GM21367 (cell line): ENCODE data around the gene AQP4.

Experiments
- ATAC-seq: cut with Tn5 transposase; IDR thresholded peaks from one replicate; pipeline ENCODE4 v1.9.1; 2021; ENCODE audit not compliant: unreplicated experiment

The AQP4 gene, protein sequence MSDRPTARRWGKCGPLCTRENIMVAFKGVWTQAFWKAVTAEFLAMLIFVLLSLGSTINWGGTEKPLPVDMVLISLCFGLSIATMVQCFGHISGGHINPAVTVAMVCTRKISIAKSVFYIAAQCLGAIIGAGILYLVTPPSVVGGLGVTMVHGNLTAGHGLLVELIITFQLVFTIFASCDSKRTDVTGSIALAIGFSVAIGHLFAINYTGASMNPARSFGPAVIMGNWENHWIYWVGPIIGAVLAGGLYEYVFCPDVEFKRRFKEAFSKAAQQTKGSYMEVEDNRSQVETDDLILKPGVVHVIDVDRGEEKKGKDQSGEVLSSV

DNA sequence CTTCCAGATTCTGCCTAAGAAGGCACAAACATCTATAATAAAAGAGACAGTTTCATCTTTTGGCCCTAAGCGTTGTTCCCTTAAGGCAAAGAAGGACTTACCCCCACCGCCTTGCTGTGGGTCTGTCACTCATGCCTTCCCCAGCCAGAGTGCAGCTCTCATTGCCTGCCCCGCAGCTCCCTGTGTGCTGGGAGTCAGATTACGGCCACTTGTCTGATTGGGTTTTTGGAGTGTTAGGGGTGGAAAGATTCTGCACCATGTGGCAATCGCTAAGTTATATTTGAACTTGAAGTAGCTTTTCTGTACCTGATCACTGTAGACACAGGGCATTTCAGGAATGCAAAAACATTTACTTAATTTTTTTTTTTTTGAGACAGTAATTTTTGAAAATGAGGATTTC, at the start of gene AQP4:
Gene AQP4 (minus strand): TSS at position 151 of the 400 bp plus-strand sequence. CDS start 18 bp downstream, at position 133.
- ATAC-seq, result no peak

DNA sequence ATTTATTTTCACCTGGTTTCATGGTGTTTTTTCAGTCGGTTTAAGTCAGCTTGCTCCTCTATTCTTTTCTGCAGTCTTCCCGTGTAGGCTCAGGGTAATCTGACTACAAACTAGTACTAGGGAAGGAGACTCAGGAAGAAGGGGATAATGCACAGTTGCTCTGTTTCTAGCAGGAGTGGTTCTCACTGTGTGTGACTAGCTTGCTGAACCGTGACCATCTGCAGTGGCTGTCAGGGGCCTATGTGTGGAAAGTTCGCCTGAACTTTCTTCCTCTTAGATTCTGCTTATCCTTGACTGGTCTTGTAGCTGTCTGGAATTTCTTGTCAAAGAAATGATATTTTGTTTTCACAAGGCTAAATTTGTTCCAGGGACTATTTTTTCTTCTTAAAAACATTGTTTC, 46.3 kb upstream of the AQP4 start:
- no peak for ATAC-seq

DNA sequence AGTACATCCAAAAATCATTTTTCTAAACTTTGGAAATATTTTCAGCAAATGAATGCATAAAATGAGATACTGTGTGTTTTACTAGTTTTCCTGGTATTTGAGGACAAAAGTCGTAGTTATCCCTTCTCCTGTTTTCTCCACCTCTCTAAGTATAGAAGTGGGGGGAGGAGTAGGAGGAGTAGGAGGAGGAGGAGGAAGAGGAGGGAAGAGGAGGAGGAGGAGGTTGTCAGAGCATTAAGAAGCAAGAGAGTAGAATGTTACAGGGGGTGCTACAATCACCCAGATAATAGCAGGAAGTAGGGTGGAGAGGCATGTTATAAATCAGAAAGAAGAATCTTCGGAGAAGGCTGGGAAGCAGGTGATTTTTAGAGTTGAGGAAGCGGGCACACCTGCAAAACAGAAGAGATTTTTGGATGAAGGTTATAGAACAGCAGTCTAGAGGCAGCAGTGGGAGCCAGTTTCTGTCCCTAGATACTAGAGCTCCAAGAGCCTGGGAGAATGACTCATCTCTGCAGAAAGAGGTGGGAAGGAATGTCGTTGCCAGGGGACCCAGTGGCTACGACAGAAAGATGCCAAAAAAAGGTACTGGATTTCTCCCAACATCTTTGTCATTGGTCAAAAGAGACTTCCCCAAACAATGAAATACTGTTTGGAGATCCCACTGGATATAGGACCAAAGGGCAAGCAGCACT, 44.2 kb upstream of the AQP4 start:
- no peak for ATAC-seq

DNA sequence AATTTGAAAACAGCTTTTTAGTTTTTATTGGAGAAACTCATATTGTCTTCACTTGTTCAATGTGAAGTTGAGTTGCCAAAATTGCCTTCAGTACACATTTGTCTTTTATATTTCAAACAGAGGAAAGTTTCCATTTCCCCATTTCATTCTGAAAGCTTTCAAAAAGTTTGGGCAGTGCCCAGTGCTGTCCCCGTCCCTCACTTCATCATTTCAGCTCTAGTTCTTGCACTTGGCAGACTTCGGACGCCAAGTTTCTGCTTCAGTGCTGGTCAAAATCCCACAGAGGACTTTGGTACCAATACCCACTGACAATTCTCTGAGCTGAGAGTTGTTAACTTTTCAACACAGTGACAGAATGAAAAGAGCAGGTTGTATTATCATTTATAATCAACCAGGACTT, 43.4 kb upstream of the AQP4 start:
- no peak for ATAC-seq

DNA sequence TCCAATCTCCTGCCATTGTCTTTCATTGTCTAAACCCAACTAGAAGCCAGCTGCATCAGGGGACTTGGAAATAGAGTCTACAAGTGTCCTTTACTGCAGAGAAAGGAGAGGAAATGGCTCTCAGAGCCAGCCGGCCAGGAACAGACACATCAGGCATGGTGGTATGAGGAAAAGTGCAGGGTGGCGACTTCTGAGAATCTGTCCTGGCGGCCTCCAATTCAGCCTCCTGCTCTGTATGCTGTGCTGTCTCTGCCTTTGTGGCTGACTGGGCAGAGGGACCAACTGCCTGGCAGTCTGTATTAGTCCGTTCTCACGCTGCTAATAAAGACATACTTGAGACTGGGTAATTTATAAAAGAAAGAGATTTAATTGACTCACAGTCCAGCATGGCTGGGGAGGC, 36.8 kb upstream of the AQP4 start:
- no peak for ATAC-seq

DNA sequence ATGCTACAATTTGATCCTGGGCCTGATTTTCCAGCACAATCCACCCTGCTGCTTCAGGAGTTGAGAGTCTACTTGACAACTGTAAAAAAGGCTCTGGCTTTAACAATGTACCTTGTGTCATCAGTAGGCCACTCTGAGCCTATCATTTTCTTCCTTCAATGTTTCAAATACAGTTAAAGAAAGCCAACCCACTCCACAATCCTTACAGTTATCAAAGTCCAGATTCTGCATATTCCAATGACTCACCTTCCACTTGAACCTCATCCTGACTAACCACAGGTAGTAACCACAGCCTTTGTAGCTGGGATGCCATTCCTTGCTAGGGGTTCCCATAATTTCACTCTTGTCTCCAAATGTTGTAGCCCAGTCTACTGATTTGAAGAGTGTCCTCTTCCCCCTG, 35.5 kb upstream of the AQP4 start:
- no peak for ATAC-seq

DNA sequence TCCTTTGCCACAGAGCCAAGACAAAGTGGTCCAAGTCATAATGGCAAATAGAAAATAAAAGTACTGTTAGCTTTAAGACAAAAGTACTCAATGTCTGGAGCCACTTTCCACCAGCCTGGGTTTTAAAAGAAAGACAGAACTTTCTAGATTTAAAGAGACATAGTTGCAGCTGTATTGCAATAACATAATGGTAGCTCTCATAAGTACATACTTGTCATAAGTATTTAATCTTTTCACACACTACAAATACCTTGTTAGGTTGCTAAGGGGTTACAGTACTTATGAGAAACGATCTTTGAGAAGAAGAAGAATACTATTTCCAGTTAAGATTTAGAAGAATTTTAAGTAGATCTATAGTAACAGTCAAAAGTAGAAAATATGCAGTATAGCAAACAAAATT, 28.9 kb upstream of the AQP4 start:
- no peak for ATAC-seq

DNA sequence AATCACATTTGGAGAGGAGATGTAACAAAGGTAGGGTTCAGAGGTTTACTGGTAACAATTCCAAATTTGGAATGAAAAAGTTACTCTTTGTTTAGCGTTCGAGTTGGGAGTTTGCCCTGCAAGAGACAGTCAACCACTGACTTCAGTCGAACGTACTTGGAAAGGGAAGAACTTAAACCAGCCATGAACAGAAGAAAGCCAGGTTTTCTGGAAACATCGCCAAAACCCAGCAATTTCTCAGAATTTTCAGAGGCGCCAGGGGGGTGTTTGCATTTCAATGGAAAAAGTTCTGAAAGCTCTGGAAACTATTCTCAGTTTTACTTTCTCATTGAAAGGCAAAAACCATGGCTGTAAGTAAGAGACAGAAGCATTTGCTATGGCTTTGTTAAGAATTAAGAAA, 28.5 kb upstream of the AQP4 start:
- no peak for ATAC-seq

DNA sequence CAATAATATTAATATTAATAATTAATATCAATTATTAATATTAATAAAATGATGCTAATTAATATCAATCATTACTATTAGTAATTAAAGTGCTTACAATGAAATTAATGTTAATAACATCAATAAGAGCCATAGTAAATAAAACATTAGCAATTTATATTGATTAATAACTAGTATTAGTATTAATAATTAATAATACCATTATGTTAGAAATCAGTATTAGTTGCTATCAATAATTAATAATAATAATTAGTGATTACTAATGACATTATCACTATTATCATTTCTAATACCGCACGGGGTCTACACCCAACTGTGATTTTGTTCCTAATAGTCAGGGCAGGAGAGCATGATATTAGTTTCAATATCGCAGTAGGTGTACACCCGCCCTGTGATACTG, 22.8 kb upstream of the AQP4 start:
- ATAC-seq, result no peak

DNA sequence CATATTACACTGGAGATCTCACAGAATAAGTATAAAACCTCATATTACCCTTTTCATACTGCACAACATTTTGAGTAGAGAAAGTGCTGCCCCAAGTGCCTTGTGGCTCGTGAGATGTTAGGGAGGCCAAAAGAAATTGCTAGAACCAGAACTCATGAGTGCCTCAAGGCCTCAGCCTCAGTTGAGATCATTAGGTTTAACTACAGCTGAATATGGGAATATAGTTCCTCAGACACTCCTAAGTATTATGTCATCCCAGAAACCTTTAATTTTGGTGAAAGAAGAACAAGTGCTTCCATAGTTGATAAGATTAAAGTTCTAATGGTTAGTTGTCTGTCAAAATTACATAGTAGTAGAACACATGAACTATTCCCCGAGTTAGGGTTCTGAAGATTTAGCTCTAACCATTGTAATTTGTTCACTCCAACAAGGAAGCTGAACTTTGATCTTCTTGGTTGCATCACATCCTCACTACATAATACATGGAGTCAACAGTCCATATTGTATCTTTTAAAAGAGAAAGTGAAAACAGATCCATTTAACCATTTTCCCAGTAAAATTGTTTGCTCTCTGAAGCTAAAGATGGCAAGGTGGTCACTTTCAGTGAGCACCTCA, 9.6 kb upstream of the AQP4 start:
- no peak for ATAC-seq

DNA sequence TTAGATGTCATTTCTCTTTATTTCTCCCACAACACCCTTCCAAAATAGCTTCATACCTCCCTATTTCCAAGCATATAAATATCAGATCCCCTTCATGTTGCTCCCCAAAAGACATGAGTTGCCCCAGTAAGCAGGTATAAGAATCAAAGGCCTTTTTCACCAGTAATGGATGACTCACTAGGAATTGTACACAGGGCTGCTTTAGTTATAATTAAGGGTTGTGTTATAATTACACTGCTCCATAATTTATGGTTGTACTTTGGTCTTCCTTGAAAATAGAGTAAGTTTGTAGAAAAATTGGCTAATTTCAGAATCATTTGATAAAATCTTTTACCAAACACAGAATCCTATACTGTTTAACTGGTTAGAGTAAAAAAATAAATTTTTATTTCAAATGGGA, 8.8 kb upstream of the AQP4 start:
- no peak for ATAC-seq

DNA sequence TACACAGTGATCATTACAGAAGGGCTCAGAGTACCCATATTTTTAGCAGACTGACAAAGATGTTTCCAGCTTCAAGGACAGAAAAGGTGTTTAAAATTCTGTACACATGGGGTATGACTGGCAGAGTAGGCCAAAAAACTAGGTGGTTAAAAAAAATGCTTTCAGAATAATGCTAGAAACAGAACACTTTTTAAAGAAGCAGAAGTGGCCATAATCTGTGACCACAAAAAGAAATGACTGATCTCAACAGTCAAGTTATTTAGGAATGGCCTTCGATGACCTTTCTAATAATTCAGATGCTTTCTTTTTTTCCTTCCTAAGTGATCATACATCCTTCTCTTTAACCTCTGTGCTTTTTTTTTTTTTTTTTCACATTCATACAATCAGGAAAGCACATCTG, 4.1 kb upstream of the AQP4 start:
- no peak for ATAC-seq

DNA sequence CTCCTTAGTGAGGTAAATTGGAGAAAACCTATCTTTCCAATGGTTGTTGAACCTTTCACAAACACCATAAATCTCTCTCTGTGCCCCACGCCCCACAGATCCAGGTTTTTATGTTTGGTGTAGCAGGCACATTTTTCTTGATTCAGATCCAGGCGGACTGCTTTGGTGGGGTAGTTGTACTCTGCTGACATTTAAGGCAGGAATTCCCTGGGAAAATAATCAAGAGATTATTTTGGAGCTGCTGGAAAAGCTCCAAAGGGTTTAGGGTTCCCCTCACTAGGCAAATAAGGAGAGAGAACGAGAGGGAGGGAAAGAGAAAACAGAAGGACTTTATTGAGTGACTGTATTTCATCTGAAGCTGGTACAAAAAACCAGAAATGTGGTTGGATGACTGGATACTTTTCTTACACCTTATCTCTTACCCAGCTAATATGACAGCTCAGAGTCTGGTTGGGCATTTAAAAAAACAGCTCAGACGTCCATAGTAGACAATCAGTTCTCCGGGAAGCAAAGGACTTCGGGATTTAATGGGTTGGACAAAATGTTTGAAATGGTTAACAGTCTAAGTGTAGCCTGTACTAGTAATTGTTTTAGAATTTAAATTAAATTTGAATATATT, 3.6 kb upstream of the AQP4 start:
- ATAC-seq, result no peak

DNA sequence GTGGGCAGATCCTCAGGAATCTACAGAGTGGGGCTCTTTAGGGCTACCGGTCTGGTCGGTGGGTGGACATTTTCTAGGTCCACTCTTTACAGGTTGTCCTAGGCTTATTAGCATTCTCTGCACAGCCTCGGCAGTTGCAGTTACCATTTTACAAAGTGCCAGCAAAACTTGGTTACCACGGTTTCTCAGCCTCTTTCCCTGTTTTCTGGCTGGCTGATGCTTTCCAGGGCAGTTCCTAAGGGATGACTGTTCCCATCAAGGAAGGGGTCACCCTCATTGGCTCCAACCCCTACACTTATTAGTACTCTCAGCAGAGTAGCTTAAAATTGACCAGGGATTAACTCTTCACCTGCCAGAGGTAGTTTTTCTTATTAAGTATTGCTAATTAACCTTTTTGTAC, 2.0 kb upstream of the AQP4 start:
- no peak for ATAC-seq

DNA sequence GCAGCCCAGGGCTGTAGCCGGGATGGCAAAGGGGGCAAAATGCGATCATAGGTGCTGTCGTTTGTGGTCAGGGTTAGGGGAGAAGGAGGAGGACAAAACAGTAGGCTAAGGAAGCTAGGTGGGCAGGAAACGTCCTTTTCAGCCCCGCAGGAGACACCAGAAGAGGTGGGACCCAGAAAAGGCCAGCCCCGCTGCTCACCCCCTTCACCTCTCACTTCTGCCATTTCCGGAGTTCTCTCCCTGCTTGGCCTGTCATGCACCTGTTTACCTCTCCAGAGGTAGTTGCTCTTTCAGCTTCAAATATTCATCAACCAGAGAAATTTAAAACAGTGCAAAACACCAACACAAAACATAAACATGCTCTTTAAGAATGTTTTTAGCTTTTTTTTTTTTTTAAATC, 849 bp downstream of the AQP4 start:
- ATAC-seq, result no peak

DNA sequence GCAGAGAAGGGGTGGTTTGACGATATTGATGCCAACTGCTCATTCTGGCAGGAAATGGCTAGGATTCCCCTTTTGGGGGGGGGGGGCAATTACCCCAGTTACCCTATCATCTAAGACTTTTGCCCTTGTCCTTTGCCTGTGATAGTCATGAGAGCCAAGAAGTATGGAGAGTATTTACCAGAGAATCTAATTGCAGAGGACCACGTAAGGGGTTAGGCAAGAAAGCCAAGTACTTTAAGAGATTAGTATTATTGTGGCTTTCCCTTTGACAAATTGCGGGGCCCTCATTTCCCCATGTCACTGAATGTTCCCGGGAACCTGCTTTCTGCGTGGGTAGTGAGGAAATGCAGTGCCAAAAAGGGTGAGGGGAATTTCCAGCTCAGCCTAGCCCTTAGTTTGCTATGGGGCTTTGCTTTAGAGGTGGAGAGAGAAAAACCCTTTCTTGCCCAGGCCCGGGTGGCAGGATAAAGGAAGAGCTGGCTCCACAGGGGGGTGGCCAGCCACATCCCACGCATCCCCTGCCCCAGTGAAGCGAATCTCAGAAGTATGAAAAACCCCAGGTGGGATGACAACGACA, 1.5 kb downstream of the AQP4 start:
- no peak for ATAC-seq

DNA sequence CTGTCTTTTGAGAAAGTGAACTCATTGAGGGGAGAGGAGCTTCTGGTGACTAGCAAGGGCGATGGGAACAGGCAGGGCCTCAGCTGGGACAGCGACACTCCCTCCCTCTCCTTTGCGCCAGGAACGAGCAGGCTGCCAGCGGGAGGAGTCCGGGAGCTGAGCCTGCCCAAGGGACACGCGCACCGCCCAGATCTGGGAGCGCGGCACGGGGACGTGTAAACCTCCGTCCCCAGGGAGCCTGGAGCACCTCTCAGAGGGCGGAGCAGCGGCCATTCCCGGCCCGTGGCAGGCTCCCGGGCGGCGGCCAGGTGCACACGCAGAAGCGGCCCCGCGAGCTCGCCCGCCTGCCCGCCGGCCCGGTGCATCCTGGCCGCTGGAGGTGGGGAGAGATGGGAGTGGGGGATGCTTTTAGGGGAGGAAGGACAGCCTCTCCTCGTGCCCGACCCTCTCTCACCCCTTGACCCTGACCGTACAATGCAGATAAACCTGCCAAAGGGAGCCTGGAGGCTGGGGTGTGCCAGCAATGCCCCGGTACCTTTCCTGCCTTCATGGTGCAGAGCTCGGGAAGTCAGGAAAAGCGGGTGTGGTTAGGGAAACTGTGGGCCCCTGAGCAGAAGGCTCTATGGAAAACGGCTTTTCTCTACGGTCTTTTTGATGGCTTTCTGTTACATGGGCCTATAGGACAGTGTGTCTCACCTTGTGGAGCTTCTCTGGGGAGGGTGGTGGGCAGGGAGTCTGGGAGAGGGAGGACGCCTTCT, 2.2 kb downstream of the AQP4 start:
- ATAC-seq, result no peak

DNA sequence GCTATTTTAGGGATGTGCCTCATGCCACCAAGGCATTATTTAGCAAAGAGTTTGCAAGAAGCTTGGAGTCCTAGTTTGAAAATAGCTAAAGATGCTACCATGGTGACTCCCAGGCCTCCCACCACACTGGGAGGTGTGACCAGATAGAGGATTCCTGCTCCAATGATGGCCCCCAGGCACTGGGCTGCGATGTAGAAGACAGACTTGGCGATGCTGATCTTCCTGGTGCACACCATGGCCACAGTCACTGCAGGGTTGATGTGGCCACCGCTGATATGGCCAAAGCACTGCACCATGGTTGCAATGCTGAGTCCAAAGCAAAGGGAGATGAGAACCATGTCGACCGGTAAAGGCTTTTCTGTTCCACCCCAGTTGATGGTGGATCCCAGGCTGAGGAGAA, 3.4 kb downstream of the AQP4 start:
- ATAC-seq, result no peak

DNA sequence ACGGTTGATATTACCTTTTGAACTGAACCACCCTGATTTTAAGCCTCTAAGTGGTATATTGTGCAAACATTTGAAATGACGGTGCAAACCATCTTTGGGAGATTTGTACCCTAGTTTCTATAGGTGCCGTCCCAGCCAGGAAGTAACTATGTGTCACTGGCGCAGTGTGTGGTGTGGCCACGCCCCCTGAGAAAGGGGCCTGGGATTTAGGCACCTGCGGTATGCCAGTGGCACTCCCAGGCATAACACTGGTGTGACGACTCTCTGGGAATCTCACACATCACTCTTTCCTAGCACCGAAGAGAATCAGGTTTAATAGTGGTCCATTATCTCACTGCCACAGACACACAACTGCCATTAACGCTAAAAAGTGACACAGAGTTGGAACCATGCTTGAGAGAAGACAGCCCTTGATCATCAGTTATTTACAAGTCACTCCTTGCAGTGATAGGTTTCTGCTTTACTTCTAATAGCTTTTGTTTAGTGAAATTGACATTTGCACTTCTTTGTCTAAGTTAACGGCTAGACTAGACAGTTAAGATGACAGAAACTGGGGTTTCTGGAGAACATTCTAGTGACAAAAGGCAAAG, 11.1 kb downstream of the AQP4 start:
- no peak for ATAC-seq

DNA sequence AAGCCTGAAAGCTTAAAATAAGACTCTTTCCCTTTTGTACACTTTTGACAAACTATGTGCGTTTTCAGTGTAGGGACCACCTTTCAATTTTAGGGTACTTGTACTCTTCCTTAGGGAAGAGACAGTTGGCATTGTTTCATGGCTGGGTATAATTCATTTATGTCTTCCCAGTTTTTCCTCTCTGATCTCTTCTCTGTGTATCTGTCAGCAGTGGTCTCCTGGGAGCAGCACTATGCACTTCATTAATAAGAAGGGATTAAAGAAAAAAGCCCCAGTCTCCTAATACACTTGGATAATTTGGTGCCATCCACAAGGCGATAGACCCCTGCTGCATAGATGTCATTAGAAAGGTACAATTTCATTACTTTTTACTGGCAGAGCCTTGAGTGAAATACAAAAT, 12.1 kb downstream of the AQP4 start:
- no peak for ATAC-seq

DNA sequence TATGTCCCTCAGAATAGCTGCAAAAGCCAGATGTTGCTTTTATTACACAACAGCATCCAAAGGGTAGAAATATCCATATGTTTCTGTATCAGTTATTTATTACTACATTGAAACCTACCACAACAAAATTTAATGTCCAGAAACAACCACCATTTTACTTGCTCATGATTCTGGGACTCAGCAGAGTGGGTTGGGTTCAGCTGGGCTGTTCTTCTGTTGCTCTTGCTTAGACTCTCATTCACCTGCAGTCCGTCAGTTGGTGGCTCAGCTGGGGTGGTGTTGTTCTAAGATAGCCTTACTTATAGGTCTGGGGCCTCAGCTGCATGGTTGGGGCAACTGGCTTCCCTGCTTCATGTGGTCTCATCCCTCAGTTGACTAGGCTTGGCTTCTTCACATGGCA, 21.7 kb downstream of the AQP4 start:
- ATAC-seq, result no peak
